DOHH2 (cell line): ENCODE data around the gene LRRC3.

Experiments
- H3F3A ChIP-seq: fragments of 200-600 bp; sonication (generic), shearing (Covaris generic); 2 replicates; pipeline ENCODE4 v1.6.0; 2016; ENCODE audit warnings: antibody characterized with exemption, mild to moderate bottlenecking; ENCODE audit not compliant: control insufficient read depth, insufficient read depth
- H3K27ac ChIP-seq: fragments of 200-600 bp; sonication (generic); 2 replicates; pipeline ENCODE4 v1.5.1; 2014; ENCODE audit warnings: low read depth, mild to moderate bottlenecking, low read length, moderate library complexity
- H3K27me3 ChIP-seq: fragments of 200-600 bp; sonication (generic); 2 replicates; pipeline ENCODE4 v1.6.1; 2014; ENCODE audit warnings: mild to moderate bottlenecking, low read length, mixed read lengths; ENCODE audit not compliant: control insufficient read depth
- H3K36me3 ChIP-seq: fragments of 200-600 bp; sonication (generic); 2 replicates; pipeline ENCODE4 v1.6.1; 2014; ENCODE audit warnings: mild to moderate bottlenecking, low read length, moderate library complexity, mixed read lengths; ENCODE audit not compliant: control insufficient read depth
- H3K4me1 ChIP-seq: fragments of 200-600 bp; sonication (generic); 2 replicates; pipeline ENCODE4 v1.6.1; 2014; ENCODE audit warnings: mild to moderate bottlenecking, low read length, mixed read lengths; ENCODE audit not compliant: control insufficient read depth
- H3K4me2 ChIP-seq: fragments of 200-600 bp; sonication (generic); 2 replicates; pipeline ENCODE4 v1.6.0; 2014; ENCODE audit warnings: mild to moderate bottlenecking, low read length, moderate library complexity
- H3K4me3 ChIP-seq: fragments of 200-600 bp; sonication (generic); 2 replicates; pipeline ENCODE4 v1.5.1; 2014; ENCODE audit warnings: mild to moderate bottlenecking, low read length, mixed read lengths
- H3K79me2 ChIP-seq: fragments of 200-600 bp; sonication (generic); 2 replicates; pipeline ENCODE4 v1.6.1; 2014; ENCODE audit warnings: mild to moderate bottlenecking, low read length, mixed read lengths; ENCODE audit not compliant: control insufficient read depth
- H3K9me2 ChIP-seq: fragments of 200-600 bp; sonication (generic); replicated peaks from 2 replicates; pipeline ENCODE4 v1.6.1; 2014; ENCODE audit warnings: mild to moderate bottlenecking, low read length, mixed read lengths; ENCODE audit not compliant: control insufficient read depth
- H3K9me3 ChIP-seq: fragments of 200-600 bp; sonication (generic); 2 replicates; pipeline ENCODE4 v1.6.1; 2014; ENCODE audit warnings: antibody characterized with exemption, low read length, mixed read lengths; ENCODE audit not compliant: control insufficient read depth, insufficient read depth
- H4K20me1 ChIP-seq: fragments of 200-600 bp; sonication (generic); 2 replicates; pipeline ENCODE4 v1.6.0; 2014; ENCODE audit warnings: low read depth, mild to moderate bottlenecking, antibody characterized with exemption, low read length, moderate library complexity; ENCODE audit not compliant: control insufficient read depth, insufficient read depth
- EZH2phosphoT487 ChIP-seq: fragments of 200-600 bp; sonication (generic); IDR thresholded peaks from 2 replicates; pipeline ENCODE4 v1.6.1; 2017; ENCODE audit warnings: borderline replicate concordance, mild to moderate bottlenecking, antibody characterized with exemption, low read length, moderate library complexity, mixed read lengths
- TF ChIP-seq, protein P1 (sequence below): fragments of 200-600 bp; sonication (generic); IDR thresholded peaks from one replicate; pipeline ENCODE4 v1.5.1; 2014; ENCODE audit warnings: antibody characterized with exemption, mild to moderate bottlenecking, low read depth, low read length; ENCODE audit not compliant: poor library complexity, severe bottlenecking

LRRC3 gene

DNA sequence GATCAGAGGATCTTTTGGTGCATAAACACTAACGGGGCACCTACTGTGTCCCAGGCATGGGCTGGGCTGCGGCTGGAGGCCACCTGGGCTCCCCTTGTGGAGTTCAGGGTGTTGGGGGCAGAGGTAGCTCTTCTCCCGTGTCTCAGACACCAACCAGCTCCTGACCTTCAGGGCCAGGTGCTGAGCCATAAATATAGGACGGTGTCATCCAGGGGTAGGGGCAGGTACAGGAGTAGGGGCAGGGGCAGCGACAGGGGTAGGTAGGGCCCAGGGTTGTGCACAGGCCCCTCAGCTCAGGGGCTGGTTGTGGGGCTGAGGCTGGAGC, 18.0 kb upstream of the LRRC3 start:
- H4K20me1 ChIP-seq, result no peaks in the 10 kb centered on the region
- H3K4me1 ChIP-seq, result no peaks in the 10 kb centered on the region

DNA sequence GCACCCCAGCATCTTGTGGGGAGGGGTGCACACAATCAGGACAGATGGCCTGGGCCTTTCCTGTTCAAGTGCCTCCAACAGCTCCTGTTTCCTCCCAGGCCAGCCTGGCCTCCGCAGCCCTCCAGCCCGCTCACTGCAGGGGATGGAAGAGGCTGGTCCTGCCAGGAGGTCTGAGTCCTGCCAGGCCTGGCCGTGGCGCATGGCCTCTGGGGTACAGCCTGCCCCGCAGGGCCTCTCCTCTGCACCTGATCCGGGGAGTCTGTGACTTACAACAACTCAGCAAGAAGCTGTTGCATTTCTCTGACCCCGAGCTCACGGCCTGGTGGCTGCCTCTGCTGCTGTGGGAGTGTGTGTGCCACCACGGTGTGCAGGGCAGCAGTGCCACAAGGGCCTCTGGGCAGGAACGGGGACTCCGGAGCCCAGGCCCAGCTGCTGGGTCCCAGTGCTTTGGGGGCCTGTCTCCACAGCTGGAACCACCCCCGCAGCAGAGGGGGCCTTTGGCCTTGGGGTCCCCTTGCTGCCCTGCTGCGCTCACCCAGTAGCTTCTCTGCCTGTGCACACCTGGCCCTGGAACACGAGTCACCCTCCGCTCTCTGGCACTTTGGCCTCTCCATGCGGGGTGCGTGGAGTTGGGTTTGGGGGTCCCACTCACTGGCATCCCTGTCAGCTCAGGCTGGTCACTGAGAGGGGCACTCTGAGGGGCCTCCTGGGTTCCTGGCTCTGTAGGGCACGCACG, 17.4 kb upstream of the LRRC3 start:
- no peak overlapping the region for H3K4me2 ChIP-seq
- no peaks in the 10 kb centered on the region for H4K20me1 ChIP-seq
- no peaks in the 10 kb centered on the region for H3K4me1 ChIP-seq
- H3K4me3 ChIP-seq, result no peak overlapping the region
- no peaks in the 10 kb centered on the region for H3K9me2 ChIP-seq
- no peaks in the 10 kb centered on the region for H3K9me3 ChIP-seq
- no peak overlapping the region for H3K27ac ChIP-seq
- no peaks in the 10 kb centered on the region for H3K79me2 ChIP-seq
- H3K36me3 ChIP-seq, result no peaks in the 10 kb centered on the region
- no peaks in the 10 kb centered on the region for H3K27me3 ChIP-seq
- TF ChIP-seq, protein P1, sequence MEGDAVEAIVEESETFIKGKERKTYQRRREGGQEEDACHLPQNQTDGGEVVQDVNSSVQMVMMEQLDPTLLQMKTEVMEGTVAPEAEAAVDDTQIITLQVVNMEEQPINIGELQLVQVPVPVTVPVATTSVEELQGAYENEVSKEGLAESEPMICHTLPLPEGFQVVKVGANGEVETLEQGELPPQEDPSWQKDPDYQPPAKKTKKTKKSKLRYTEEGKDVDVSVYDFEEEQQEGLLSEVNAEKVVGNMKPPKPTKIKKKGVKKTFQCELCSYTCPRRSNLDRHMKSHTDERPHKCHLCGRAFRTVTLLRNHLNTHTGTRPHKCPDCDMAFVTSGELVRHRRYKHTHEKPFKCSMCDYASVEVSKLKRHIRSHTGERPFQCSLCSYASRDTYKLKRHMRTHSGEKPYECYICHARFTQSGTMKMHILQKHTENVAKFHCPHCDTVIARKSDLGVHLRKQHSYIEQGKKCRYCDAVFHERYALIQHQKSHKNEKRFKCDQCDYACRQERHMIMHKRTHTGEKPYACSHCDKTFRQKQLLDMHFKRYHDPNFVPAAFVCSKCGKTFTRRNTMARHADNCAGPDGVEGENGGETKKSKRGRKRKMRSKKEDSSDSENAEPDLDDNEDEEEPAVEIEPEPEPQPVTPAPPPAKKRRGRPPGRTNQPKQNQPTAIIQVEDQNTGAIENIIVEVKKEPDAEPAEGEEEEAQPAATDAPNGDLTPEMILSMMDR, result no peak
- H3F3A ChIP-seq, result no peaks in the 10 kb centered on the region

More for the DNA sequence above, 18.0 kb upstream of the LRRC3 start:
- no peak overlapping the region for H3K4me3 ChIP-seq
- no peak overlapping the region for H3K27ac ChIP-seq
- no peaks in the 10 kb centered on the region for H3K36me3 ChIP-seq
- no peaks in the 10 kb centered on the region for H3K27me3 ChIP-seq
- no peaks in the 10 kb centered on the region for H3F3A ChIP-seq
- H3K9me3 ChIP-seq, result no peaks in the 10 kb centered on the region; the same call in 1 of the 2 replicates
- no peaks in the 10 kb centered on the region for H3K9me2 ChIP-seq
- no peak for TF ChIP-seq EZH2phosphoT487
- TF ChIP-seq, protein P1, result no peak
- H3K4me2 ChIP-seq, result no peak overlapping the region
- H3K79me2 ChIP-seq, result no peaks in the 10 kb centered on the region

DNA sequence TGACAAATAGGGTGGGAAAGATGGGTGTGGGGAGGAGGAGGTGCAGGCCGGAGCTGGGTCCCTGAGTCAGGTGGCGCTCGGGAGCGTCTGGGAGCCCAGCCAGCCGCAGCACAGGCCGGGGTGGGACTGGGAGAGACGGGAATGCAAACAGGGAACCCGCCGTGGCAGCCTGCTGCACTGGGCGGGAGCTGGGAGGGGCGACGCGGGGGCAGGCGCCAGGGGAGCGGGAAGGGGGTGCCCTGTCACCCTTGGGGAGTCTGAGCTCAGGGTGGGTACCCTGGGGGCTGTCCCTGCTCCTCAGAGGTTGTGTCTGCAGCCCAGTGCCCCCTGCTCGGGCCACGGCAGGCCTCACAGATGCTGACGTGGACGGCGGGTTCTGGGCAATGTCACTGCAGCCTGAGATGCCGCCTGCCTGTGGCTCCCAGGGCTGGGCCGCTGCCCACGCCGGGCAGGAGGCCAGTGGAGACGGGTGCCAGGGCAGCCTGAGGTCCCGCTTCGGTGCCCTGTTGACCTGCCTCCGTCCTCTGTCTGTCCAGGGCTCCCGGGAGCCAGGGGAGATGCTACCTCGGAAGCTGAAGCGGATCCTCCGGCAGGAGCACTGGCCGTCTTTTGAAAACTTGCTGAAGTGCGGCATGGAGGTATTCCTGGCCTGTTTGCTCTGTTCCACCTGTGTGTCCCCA, 16.6 kb upstream of the LRRC3 start:
- no peak overlapping the region for H3K27ac ChIP-seq
- H3K4me1 ChIP-seq, result no peaks in the 10 kb centered on the region
- H3K9me3 ChIP-seq, result no peaks in the 10 kb centered on the region
- no peaks in the 10 kb centered on the region for H3K9me2 ChIP-seq
- H3K4me2 ChIP-seq, result no peak overlapping the region
- H3K4me3 ChIP-seq, result no peak overlapping the region
- no peaks in the 10 kb centered on the region for H3K79me2 ChIP-seq
- TF ChIP-seq, protein P1, result no peak
- TF ChIP-seq EZH2phosphoT487, result no peak
- H3K36me3 ChIP-seq, result no peaks in the 10 kb centered on the region
- H3K27me3 ChIP-seq, result no peaks in the 10 kb centered on the region
- H4K20me1 ChIP-seq, result no peaks in the 10 kb centered on the region
- H3F3A ChIP-seq, result no peaks in the 10 kb centered on the region
